ENCODE results near the gene PRR29.

GRCh38 chr17:64051153-64051552, 53.0 kb downstream of the PRR29 start:
- no peak for TF ChIP-seq GABPA (IDR thresholded peaks at IDR 0.05; ENCODE audit: low read depth)
- TF ChIP-seq, protein P1, sequence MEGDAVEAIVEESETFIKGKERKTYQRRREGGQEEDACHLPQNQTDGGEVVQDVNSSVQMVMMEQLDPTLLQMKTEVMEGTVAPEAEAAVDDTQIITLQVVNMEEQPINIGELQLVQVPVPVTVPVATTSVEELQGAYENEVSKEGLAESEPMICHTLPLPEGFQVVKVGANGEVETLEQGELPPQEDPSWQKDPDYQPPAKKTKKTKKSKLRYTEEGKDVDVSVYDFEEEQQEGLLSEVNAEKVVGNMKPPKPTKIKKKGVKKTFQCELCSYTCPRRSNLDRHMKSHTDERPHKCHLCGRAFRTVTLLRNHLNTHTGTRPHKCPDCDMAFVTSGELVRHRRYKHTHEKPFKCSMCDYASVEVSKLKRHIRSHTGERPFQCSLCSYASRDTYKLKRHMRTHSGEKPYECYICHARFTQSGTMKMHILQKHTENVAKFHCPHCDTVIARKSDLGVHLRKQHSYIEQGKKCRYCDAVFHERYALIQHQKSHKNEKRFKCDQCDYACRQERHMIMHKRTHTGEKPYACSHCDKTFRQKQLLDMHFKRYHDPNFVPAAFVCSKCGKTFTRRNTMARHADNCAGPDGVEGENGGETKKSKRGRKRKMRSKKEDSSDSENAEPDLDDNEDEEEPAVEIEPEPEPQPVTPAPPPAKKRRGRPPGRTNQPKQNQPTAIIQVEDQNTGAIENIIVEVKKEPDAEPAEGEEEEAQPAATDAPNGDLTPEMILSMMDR (IDR thresholded peaks at IDR 0.05) = no peak
- no peak for TF ChIP-seq POLR2AphosphoS5 (IDR thresholded peaks at IDR 0.05; ENCODE audit: low read depth, low read length)
- no peak for TF ChIP-seq YY1 (IDR thresholded peaks at IDR 0.05; ENCODE audit: low read depth)
- TF ChIP-seq EZH2phosphoT487 (IDR thresholded peaks at IDR 0.05; ENCODE audit: borderline replicate concordance, low read depth) = no peak
- TF ChIP-seq NRF1 (IDR thresholded peaks at IDR 0.05; ENCODE audit: low read depth, low read length) = no peak
- no peak for TF ChIP-seq SMC3 (IDR thresholded peaks at IDR 0.05; ENCODE audit: low read depth, low read length)

Data from SK-N-SH (cell line).